ENCODE results near the gene CCDC149. TPM values are rescaled to one million over a fixed set of nuclear protein-coding genes. Genes with fewer than 3 reads are reported as not detected.

The CCDC149 gene
- total RNA-seq, 1 donor from 2014 or later: 23.2 TPM

Other genes with a start within 250 kb of the CCDC149 start
- gene SOD3, start 117.5 kb downstream of the CCDC149 start, total RNA-seq: 128 TPM
- gene LGI2, start 117.9 kb upstream of the CCDC149 start, total RNA-seq: 6.1 TPM
- 6.7 TPM for gene SEPSECS, start 247.4 kb upstream of the CCDC149 start, total RNA-seq